ENCODE results near the gene PPP1R2B.
"Not testable (repeated sequence)": the region's sequence is repeated elsewhere in the genome, so short reads cannot be mapped to it uniquely, and the experiment has no call there.

The PPP1R2B gene
- 0.75 reads per million for total RNA-seq

DNA sequence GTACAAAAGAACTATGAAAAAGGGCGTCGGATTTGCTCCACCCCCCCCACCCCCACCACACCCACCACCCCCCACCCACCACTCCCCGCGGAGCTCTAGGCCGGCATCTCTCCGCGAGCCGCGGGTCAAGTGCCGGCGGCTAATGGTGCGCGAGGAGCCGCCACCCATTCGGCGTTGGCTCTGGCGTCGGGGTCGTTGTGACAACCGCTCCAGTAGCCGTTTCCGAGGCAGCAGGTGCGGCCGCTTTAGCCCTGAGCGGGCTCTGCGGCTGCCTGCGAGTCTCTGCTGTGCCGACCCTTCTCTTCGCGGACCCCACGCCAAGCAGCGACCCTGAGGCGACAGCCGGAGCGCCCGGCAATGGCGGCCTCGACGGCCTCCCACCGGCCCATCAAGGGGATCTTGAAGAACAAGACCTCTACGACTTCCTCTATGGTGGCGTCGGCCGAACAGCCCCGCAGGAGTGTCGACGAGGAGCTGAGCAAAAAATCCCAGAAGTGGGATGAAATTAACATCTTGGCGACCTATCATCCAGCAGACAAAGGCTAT, at the start of gene PPP1R2B:
TSS of gene PPP1R2B (plus strand) at position 90 of the 546 bp plus-strand sequence. CDS start at position 358, 268 bp downstream.
- DNase-seq, result no peak

- DNase-seq, result no peak
Observed at GRCh38 chr5:156800929-156801328, 49.2 kb upstream of the PPP1R2B start.

DNA sequence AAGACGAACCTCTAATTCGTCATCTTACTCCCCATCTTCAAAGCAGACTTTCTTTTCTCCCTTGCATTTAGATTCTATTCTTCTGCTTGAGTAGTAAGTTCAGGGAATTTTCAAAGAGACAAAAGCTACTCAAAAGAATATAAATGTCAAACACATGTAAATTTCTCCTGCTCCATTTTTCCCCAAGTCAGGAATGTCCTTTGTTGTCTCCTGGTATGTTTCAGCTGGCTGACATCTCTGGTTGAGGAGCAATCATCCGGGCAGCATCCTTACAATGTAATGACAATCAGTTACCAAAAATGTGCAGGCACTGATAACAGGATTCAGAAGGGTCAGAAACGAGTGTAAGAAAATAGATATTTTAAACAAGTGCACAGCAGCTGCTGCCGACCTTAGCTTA, 47.6 kb upstream of the PPP1R2B start:
- no peak for DNase-seq

DNA sequence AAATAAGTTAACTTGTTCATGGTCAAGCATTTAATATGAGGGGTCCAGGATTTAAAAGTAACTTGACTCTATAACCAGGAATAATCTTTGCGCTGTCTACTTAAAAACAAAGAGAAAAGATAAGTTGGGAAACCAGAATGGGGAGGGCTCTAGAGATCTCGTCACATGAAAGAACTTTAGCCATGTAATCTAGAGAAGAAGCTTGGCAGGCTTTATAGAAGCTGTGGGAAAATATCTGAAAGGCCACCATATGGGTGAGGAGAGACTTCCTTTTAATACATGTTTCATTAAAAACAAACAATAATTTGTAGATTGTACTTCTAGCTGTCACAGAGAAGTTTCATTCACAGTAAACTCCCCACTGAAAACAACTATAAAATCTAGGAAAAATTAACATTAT, 46.7 kb upstream of the PPP1R2B start:
- no peak for DNase-seq

- no peak for DNase-seq
Observed at GRCh38 chr5:156812959-156813358, 37.1 kb upstream of the PPP1R2B start.

DNA sequence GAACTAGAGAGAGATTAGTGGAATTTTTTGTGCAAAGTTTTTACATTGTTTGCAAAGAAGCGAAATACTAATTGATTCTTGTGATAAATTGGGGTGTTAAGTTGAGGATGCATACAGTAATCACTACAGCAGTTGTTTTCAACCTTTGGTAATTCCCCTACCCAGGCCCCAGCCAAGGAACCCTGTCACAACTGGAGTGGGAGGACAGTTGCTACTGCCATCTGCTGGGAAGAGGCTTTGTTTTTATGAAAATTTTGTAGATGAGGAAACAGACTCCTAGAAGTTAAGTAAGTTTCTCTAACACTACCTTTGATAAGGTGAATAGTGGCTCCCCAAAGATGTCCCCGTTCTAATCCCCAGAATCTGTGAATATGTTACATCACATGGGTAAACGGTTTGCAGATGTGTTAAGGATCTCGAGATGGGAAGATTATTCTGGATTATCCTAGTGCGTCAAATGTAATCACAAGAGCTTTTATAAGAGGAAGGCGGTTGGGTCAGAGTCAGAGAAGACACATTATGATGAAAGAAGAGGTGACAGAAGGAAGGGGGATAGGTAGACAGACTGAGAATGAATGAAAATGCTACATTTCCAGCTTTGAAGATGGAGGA, 34.0 kb upstream of the PPP1R2B start:
- DNase-seq, result no peak

DNA sequence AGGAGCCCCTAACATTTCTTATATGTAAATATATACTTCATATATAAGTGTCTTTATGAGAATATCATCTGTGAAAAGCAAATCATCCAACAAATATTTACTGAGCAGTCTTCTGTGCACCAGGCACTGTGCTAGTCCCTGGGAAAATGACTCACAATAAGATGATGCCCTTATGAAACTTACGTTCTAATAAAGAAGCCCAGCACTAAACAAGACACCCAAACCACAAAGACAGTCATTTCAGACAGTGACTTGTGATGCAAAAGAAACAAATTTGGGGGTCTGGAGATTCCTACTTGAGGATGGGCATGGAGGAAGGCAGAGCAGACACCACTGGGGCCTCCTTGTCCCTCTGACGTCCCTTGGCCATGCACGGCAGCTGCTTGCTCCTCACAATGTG, 30.6 kb upstream of the PPP1R2B start:
- DNase-seq, result no peak

- DNase-seq, result no peak
Observed at GRCh38 chr5:156819967-156820581, 30.0 kb upstream of the PPP1R2B start.

DNA sequence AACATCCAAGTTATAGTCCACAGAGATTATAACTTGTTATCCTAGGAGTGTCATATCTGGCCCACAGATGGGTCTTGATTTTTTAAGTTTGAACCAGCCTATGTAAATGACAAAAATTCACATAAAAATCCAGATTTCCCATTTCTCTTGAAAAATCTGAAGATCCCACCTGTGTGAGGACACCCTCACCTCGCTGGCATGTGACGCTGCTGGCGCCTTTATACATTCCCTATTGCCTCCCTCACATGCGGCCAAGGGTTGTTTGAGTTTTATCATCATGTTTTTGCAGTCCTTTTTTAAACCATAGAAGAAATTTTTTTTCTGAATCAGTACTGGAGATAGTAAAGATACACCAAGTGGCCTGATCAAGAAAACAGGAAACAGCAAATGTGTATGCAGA, 25.9 kb upstream of the PPP1R2B start:
- no peak for DNase-seq

GRCh38 chr5:156824800-156825199, 25.3 kb upstream of the PPP1R2B start:
- DNase-seq, result no peak

DNA sequence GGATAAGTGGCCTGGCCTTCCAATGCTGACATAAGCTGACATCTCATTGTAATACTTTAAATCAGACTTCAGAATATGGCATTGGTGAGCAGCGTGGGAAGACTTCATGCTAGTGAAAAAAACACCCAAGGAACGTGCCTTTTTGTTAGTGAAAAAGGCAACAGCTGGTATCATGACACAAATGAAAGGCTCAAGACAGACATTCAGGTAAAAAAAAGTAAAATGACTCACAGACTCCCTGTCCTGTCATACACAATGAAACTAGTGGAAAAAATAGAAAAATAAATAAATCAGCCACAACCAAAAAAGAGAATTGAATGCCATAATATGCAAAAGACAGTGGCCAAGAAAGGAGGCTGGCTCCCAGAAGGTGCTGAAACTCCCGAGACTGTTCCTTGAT, 24.4 kb upstream of the PPP1R2B start:
- no peak for DNase-seq

- DNase-seq, result no peak
Observed at GRCh38 chr5:156826150-156826549, 23.9 kb upstream of the PPP1R2B start.

- DNase-seq, result no peak
Observed at GRCh38 chr5:156834916-156835315, 15.2 kb upstream of the PPP1R2B start.

DNA sequence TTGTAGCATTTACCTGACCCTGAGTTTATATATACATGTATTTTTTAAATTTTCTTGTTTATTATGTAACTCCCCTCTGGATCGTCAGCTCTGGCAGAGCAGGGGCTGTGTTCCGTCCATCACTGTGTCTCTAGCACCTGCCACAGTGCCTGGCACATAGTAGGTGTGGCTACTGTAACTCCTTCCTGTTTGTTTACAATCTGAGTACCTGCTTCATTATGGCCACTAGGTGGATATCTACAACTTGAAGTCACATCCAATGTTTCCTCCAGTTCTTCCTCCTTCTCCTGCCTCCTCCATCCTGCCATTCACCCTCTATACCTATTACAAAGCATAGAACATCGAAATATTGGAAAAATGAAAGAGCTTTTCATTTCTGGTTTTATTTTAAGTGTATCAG, 14.2 kb upstream of the PPP1R2B start:
- no peak for DNase-seq

DNA sequence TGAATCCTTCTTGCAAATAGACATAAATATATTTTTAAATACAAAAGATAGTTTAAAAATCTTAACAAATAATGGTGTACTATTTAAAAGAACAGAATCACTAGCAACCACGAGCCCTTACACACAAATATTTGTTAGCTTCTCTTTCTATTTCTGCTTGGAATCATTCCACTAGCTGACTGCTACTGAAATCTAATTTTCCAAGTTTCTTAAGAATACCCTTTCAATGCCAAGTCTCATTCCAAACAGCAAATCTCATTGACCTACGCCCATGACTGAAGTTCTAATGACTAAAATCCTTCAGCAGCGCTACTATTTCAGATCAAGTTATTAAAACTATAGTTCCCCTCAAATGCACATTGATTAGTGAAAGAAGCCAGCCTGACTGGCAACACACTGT, 13.2 kb upstream of the PPP1R2B start:
- no peak for DNase-seq

- no peak for DNase-seq
Observed at GRCh38 chr5:156838961-156839360, 11.1 kb upstream of the PPP1R2B start.

GRCh38 chr5:156841737-156842136, 8.4 kb upstream of the PPP1R2B start:
- no peak for DNase-seq

GRCh38 chr5:156846914-156847313, 3.2 kb upstream of the PPP1R2B start:
- DNase-seq, result no peak

GRCh38 chr5:156848447-156848846, 1.6 kb upstream of the PPP1R2B start:
- DNase-seq, result not testable (repeated sequence)

- no peak for DNase-seq
Observed at GRCh38 chr5:156851880-156852279, 1.8 kb downstream of the PPP1R2B start.

- DNase-seq, result not testable (repeated sequence)
Observed at GRCh38 chr5:156853055-156853454, 3.0 kb downstream of the PPP1R2B start.

- DNase-seq, result no peak
Observed at GRCh38 chr5:156865427-156865826, 15.3 kb downstream of the PPP1R2B start.

DNA sequence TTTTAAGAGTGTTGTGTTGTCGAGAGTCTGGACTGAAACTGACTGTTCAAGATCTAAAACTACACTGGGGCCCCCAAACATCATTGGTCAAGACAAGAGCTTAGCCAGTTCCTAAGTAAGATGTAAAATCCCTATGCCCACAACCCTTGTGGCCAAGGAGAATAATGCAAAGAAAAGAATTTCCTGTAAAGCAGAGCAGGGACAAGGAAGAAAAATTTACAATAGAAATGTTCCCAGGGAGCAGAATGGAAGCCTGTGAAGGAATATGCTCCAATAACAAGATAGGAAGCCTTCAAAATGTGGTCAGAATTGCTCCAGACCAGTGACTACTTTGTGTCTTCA, 20.4 kb downstream of the PPP1R2B start:
- DNase-seq, result no peak

DNA sequence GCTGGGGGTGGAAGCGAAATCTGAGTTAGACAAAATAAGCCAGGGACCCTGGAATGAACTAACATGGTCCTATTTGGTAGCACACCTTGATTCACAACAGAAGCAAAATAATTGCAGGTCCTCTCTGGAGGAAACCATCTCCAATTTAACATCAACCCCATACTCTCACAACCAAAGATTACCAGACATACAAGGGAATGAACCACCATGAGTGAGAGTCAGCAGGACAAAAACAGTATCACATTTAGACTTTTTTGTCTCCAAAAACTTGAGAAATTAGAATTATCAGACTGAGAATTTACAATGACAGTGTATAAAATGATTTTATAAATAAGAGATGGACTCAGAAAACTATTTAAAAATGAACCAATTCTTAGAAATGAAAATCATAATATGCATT, 21.1 kb downstream of the PPP1R2B start:
- no peak for DNase-seq

All from effector CD4-positive, alpha-beta T cell (primary cell).